ENCODE results near the gene C17orf114.

Gene C17orf114

GRCh38 chr17:4789951-4790704, 12.0 kb downstream of the C17orf114 start:
- H3K9ac ChIP-seq (ENCODE audit: low read depth in 1 of 2, low read length in 2 of 2), result peak overlapping the region; percentile 79 to 80
- H3K4me1 ChIP-seq (ENCODE audit: control insufficient read depth in 4 of 4, insufficient read depth in 4 of 4, low read length in 3 of 4), result peaks cover 3 to 37% (median 22%) of the 10 kb centered on the region in 4 donors
- under 1% methylated on average over 90 of the region's 91 CpGs for whole genome bisulfite sequencing
- DNase-seq (ENCODE audit: low spot score), result peak; percentile 84
- H3K9me3 ChIP-seq (ENCODE audit: control insufficient read depth in 4 of 4, low read length in 3 of 4), result no peaks in the 10 kb centered on the region
- TF ChIP-seq NR2F2 (IDR thresholded peaks at IDR 0.05), result no peak
- TF ChIP-seq HNF4G (IDR thresholded peaks at IDR 0.05), result no peak
- peak; percentile 66 for TF ChIP-seq YY1 (IDR thresholded peaks at IDR 0.05)
- TF ChIP-seq FOXA2 (IDR thresholded peaks at IDR 0.05), result no peak
- peak in 1 of 2 donors; percentile 63 for TF ChIP-seq RAD21 (IDR thresholded peaks at IDR 0.05)
- TF ChIP-seq JUND (IDR thresholded peaks at IDR 0.05), result no peak
- TF ChIP-seq, protein P1, sequence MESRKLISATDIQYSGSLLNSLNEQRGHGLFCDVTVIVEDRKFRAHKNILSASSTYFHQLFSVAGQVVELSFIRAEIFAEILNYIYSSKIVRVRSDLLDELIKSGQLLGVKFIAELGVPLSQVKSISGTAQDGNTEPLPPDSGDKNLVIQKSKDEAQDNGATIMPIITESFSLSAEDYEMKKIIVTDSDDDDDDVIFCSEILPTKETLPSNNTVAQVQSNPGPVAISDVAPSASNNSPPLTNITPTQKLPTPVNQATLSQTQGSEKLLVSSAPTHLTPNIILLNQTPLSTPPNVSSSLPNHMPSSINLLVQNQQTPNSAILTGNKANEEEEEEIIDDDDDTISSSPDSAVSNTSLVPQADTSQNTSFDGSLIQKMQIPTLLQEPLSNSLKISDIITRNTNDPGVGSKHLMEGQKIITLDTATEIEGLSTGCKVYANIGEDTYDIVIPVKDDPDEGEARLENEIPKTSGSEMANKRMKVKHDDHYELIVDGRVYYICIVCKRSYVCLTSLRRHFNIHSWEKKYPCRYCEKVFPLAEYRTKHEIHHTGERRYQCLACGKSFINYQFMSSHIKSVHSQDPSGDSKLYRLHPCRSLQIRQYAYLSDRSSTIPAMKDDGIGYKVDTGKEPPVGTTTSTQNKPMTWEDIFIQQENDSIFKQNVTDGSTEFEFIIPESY (IDR thresholded peaks at IDR 0.05), result no peak
- no peak for TF ChIP-seq GABPA (IDR thresholded peaks at IDR 0.05 in 1 of 2, conservative IDR thresholded peaks at IDR 0.05 in 1 of 2)
- TF ChIP-seq, protein P2, sequence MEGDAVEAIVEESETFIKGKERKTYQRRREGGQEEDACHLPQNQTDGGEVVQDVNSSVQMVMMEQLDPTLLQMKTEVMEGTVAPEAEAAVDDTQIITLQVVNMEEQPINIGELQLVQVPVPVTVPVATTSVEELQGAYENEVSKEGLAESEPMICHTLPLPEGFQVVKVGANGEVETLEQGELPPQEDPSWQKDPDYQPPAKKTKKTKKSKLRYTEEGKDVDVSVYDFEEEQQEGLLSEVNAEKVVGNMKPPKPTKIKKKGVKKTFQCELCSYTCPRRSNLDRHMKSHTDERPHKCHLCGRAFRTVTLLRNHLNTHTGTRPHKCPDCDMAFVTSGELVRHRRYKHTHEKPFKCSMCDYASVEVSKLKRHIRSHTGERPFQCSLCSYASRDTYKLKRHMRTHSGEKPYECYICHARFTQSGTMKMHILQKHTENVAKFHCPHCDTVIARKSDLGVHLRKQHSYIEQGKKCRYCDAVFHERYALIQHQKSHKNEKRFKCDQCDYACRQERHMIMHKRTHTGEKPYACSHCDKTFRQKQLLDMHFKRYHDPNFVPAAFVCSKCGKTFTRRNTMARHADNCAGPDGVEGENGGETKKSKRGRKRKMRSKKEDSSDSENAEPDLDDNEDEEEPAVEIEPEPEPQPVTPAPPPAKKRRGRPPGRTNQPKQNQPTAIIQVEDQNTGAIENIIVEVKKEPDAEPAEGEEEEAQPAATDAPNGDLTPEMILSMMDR (IDR thresholded peaks at IDR 0.05; ENCODE audit: low read depth, low read length, missing input control), result peak; percentile 74
- TF ChIP-seq, protein P3, sequence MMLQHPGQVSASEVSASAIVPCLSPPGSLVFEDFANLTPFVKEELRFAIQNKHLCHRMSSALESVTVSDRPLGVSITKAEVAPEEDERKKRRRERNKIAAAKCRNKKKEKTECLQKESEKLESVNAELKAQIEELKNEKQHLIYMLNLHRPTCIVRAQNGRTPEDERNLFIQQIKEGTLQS (IDR thresholded peaks at IDR 0.05), result no peak
- TF ChIP-seq HNF4A (conservative IDR thresholded peaks at IDR 0.05), result no peak
- no peak for TF ChIP-seq FOXA1 (IDR thresholded peaks at IDR 0.05)
- TF ChIP-seq TAF1 (conservative IDR thresholded peaks at IDR 0.05), result no peak
- TF ChIP-seq EGR1 (IDR thresholded peaks at IDR 0.05; ENCODE audit: low read depth in 2 of 2), result no peak
- peak; percentile 21 for TF ChIP-seq SP1 (IDR thresholded peaks at IDR 0.05)
- no peaks in the 10 kb centered on the region for H3K36me3 ChIP-seq (ENCODE audit: control insufficient read depth in 4 of 4, insufficient read depth in 3 of 4, low read depth in 1 of 4, low read length in 3 of 4)
- peak overlapping the region; percentile 76 to 94 for H3K27ac ChIP-seq (ENCODE audit: low read depth in 1 of 2, low read length in 2 of 2)
- H3K27me3 ChIP-seq (ENCODE audit: control insufficient read depth in 4 of 4, insufficient read depth in 4 of 4, low read length in 3 of 4), result no peaks in the 10 kb centered on the region
- H3K4me3 ChIP-seq (ENCODE audit: low read depth in 1 of 3, low read length in 3 of 3), result peak overlapping the region; percentile 68 to 78 (median 71)

DNA sequence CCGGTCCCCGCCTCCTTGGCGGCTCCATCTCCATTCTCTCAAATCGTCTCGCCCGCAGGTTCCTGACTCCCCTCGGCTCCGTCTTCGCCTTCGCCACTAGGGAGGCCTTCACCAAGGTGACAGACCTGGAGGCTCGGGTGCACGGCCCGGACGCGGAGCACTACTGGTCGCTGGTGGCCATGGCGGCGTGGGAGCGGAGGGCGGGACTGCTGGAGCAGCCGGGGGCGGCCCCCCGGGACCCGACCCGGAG, 12.5 kb downstream of the C17orf114 start:
- Histone ChIP-seq H3K9me3 (ENCODE audit: control insufficient read depth in 4 of 4, low read length in 3 of 4) (no peaks in the 10 kb centered on the region), H3K4me1 (ENCODE audit: control insufficient read depth in 4 of 4, insufficient read depth in 4 of 4, low read length in 3 of 4) (peaks cover 3 to 37% (median 22%) of the 10 kb centered on the region in 4 donors), H3K36me3 (ENCODE audit: control insufficient read depth in 4 of 4, insufficient read depth in 3 of 4, low read depth in 1 of 4, low read length in 3 of 4) (no peaks in the 10 kb centered on the region), H3K9ac (ENCODE audit: low read depth in 1 of 2, low read length in 2 of 2) (peak overlapping the region; percentile 70 to 80), H3K4me3 (ENCODE audit: low read depth in 1 of 3, low read length in 3 of 3) (peak overlapping the region; percentile 68 to 78 (median 71)), H3K27me3 (ENCODE audit: control insufficient read depth in 4 of 4, insufficient read depth in 4 of 4, low read length in 3 of 4) (no peaks in the 10 kb centered on the region), H3K27ac (ENCODE audit: low read depth in 1 of 2, low read length in 2 of 2) (peak overlapping the region; percentile 76 to 94)
- 1% methylated on average over 25 of the region's 25 CpGs for WGBS
- no peak for DNase-seq (ENCODE audit: low spot score)
- TF ChIP-seq YY1 (IDR thresholded peaks at IDR 0.05) (peak; percentile 45), HNF4A (conservative IDR thresholded peaks at IDR 0.05) (no peak)
